ENCODE data around the gene IFT20. TPM values are rescaled to one million over a fixed set of nuclear protein-coding genes. Genes with fewer than 3 reads are reported as not detected.
"Not testable (repeated sequence)": the region's sequence is repeated elsewhere in the genome, so short reads cannot be mapped to it uniquely, and the experiment has no call there.

IFT20 gene
- total RNA-seq, 1 donor from 2014 or later: 12.5 TPM

DNA sequence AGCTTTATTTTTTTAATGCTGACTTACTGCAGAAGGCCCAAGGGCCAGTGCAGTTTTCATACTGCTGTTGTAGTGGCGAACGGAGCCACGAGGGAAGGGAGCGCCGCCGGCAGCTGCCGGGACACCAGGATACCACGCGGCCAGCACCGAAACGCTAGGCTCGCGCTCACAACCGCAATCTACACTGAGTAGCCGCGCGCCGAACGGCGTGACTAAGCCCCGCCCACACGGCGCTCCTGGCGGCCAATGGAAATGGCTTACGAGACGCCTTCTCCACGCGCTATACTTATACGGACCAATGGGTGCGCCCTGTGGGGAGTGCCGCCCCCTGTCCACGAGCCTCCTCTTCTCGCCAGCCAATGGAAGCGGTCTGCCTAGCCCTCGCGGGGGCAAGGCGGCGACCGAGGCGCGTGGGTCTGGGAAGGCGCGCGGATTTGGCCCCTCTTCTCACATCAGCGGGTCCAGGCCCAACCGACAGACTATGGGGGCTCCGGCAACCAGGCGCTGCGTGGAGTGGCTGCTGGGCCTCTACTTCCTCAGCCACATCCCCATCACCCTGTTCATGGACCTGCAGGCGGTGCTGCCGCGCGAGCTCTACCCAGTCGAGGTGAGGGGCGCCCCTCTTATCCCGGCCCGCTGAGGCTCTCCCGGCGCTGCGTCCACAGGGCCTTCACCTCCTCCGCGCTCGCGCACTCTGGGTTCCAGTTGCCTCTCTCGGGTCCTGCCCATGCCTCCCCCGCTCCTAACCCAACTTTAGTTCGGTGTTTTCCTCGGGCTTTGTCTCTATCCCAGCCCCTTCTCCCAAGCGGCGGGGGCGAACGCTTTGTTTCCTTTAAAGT is 16.3 kb downstream of the IFT20 start, which contains the start of gene TMEM97:
TMEM97 (plus strand) TSS at position 442 of the 839 bp plus-strand sequence; CDS start at position 482, 40 bp downstream.
- DNase-seq: peak; percentile 98
- ATAC-seq: peak; percentile 100
- intact Hi-C loops (cut with micrococcal nuclease): no loop called here

DNA sequence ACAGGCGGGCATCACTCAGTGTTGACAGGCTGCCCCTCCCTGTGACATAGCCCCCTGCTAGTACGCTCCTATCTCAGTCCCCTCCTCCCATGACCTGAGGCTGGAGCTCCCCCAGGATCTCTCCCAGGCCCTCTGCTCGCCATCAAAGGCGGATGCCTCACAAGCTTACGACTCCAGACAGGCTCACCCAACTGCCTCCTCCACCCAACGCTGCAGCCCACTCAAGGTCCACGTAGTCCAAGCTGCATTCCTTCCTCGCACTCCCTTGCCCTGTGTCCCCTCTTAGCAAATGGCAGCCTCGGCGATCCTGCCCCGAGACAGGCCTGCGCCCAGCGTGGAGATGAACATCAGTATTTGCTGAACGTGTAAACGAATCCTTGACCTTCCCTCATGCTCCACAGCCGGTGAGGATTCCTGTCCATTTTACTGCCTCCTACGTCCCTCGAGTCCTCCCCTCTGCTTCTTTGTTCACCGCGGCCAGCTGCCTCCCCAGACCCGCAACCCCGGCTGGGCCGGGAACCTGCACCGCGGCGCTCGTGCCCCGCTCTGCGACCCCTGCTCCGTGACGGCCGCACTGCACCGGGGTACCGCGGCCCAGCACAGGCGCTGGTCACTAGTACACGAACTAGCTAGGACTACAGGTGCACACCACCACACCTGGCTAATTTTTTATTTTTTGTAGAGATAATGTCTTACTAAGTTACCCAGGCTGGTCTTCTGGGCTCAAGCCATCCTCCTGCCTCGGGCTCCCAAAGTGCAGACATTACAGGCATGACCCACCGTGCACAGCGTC is 17.1 kb downstream of the IFT20 start:
- intact Hi-C loops (cut with micrococcal nuclease): no loop called here
- DNase-seq: no peak
- peak; percentile 3 for ATAC-seq

DNA sequence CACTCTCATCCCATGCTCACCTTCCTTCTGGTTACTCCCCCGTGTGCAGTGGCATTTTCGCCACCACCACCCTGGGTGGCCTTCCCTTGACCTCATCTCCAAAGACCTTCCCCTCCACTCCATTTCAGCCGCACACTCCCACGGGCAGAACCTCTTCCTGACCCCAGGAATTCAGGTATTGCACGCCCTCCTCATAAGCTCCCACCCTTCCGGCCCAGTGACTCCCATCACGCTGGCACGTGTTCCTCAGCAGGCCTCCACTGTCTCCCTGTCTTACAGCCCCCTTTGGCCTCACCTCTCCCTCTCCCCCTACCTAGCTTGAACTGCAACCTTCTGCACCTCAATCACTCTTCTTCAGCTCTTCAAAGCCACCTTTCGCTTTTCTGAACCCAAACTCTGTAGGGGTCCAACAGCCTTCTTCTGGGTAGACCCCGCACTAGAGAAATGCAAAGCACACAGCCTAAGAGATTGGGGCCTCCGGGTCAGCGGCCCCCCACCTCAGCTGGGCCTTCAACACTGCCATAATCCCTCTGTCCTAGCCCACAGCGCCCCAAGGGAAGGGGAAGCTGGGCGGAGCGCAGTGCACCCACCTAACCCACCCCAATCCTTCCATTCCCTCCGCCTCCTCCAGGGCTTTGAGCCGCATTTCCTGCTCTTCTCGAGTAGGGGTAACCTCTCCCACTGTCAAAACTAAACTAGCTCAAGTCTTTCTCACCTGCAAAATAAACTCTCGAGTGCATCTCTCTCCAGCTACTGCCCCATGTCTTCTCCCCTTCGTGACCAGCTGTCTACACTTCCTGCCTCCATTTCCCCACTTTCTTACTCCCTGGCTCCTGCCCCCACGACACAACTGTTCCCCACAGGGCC is 17.9 kb downstream of the IFT20 start:
- ATAC-seq (no peak), DNase-seq (no peak)
- intact Hi-C loops (cut with micrococcal nuclease): no loop called here

DNA sequence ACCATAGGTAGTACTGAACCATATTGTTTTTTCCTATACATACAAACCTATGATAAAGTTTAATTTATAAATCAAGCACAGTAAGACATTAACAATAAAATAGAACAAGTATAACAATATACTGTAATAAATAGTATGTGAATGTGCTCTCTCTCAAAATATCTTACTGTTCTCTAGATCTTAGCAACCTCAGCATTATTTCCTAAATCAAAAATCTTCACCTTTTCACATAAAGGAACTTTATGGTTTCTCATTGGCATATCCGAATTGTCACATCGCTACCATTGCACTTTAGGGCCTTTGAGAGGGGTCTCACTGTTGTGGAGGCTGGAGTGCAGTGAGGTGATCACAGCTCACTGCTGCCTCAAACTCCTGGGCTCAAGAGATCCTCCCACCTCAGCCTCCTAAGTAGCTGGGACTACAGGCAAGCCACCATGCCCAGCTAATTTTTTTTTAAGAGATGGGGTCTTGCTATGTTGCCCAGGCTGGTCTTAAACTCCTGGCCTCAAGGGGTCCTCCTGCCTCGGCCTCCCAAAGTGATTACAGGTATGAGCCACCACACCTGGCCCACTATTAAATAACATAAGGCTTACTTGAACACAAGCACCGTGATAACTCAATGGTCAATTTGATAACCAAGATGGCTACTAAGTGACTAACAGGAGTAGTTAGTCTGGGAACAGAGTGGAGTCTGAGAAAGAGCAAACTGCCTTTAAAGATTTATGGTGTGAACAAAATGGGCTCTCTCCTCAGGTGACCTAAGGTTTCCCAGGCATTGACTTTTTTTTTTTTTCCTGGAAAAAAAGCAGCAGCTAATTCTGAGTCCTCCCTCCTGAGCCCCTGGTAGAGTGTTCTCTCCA is 19.2 kb downstream of the IFT20 start:
- ATAC-seq (no peak), DNase-seq (no peak)
- intact Hi-C loops (cut with micrococcal nuclease): no loop called here

DNA sequence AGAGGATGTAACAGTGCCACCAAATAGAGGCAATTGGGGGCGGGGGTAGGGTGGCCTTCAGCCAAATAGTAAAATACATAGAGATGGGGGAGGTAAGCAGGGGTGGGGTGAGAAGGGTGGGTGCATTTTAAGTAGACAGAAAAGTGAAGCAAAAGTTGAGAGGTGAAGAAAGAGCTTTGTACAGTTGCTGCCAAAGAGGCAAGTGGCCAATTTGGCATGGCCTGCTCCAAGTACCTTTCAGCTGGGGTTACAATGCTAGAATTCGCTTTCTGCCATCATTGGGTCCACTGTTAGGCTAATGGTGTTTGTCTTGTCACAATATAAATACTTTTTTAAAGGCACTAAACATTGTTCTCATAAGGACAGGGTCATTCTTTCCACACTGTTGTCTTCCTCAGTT is 21.4 kb downstream of the IFT20 start:
- intact Hi-C loops (cut with micrococcal nuclease): no loop called here
- DNase-seq (no peak), ATAC-seq (no peak)

DNA sequence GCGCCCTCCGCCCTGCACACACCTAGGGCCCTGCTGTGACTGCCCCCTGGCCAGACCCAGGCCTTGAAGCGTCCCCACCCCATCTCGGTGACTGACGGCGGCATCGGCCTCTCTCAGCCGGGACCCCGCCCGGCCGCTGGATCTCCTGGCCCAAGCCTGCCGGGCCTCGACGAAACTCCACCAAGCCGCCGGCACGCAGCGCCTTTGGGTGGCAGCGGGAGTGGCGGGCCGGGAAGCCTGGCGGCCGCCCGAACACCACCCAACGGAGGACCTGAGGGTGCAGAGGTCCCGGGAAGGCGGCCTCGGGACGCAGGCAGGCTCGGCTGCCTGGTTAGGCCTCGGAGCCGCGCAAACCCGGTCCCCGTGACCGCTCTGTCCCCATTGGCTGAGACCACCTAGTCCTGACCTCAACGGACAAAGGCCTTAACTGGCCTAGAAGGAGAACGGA is 28.3 kb downstream of the IFT20 start:
- ATAC-seq: no peak
- DNase-seq: no peak

DNA sequence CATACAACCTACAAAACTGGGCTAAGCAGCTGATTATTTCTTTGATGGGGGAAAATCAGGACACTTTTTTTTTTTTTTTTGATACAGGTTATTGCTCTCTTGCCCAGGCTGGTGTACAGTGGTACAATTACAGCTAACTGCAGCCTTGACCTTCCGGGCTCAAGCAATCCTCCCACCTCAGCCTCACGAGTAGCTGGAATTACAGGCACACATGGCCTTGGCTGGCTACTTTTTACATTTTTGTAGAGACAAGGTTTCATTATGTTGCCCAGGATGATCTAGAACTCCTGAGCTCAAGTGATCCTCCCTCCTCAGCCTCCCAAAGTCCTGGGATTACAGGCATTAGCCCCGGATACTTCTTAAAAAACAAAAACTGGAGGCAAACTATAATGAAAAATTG is 36.8 kb downstream of the IFT20 start:
- ATAC-seq: no peak
- intact Hi-C loops (cut with micrococcal nuclease): no loop called here
- DNase-seq: no peak

More for the DNA sequence above, 28.3 kb downstream of the IFT20 start:
- intact Hi-C loops (cut with micrococcal nuclease): no loop called here

DNA sequence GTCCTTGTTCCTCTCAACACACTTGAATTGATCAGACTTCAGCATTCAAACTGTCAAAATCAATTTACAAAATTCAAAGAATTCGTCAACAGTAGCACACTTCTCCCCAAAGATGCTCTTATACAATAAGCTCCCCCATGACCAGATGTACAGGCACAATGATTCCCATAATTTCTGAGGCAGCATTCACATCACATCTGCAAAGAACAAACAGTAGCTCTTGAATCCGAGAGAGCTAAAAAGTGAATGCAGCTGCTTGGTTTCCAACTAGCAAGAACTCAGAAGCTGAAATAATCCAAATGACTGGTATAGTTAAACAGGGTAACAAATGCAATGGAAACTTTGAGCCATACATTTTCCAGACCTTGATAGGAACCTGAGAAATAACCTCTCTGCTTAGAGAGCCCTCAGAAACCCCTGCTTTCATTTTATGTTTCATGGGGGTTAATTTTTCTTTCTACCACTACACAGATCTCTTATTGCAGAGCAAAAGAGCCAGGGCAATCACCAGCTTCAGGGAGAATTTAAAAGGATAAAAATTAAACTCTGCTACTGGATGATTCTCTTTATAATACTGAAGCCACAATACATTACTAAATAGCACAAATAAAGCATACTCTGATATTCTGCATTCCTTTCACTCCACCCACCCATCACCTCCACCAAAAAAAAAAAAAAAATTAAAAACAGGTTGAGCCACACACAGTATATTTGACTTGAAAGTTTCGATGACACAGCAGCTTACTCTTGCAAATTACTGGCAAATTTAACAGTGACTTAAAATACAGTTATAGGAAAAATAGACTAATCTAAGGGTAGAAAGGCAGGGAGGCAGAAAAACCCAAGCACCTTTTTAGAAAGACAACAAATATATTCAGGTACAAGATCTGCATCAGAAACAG is 39.3 kb downstream of the IFT20 start:
- intact Hi-C loops (cut with micrococcal nuclease): no loop called here
- DNase-seq (no peak), ATAC-seq (no peak)

DNA sequence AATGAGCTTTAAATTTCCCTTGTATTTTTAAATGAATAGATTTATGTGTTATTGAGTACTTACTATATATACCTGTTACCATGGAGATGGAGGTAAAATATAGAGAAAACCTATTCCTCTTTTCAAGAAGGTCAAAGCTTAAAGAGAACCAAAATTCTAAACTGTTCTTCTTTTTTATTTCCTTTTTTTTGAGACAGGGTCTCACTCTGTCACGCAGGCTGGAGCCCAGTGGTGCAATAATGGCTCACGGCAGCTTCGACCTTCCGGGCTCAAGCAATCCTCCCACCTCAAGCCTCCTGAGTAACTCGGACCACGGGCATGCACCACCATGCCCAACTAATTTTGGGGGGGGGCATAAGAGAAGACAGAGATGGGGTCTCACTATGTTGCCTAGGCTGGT is 41.3 kb downstream of the IFT20 start:
- intact Hi-C loops (cut with micrococcal nuclease): no loop called here
- no peak for DNase-seq
- ATAC-seq: no peak

DNA sequence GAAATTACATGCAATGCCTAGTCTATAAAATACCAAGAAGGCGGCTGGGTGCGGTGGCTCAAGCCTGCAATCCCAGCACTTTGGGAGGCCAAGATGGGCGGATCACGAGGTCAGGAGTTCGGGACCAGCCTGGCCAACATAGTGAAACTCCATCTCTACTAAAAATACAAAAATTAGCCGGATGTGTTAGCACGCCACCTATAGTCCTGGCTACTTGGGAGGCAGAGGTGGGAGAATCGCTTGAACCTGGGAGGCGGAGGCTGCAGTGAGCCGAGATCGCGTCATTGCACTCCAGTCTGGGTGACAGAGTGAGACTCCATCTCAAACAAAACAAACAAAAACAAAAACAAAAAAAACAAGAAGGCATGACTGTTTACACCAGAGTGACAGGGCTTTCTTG is 42.4 kb downstream of the IFT20 start:
- ATAC-seq; DNase-seq; intact Hi-C loops (cut with micrococcal nuclease): not testable (repeated sequence)

DNA sequence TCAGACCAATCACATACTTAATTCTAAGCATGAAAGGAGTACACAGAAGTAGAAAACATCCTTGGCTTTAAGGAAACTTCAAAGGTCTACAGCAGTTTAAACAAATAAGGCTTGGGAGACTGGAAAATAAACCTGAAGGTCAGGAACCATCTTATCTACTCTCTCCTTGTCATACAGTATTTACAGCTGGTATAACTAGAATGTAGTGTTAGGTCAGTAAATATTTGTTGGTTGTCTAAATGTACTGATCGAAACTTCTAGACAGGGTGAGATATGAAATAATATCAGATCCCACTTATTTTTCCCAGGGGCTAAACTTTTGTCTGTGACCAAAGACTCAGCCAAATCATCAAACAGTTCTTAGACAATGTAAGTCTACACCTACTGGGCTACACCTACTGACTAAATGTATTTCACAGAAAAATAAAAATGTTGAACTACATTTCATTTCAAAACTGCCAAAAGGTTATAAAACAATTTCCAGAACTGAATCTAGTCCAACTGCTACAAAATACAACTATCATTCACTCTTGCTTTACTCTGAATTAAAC is 43.4 kb downstream of the IFT20 start:
- intact Hi-C loops (cut with micrococcal nuclease): no loop called here

DNA sequence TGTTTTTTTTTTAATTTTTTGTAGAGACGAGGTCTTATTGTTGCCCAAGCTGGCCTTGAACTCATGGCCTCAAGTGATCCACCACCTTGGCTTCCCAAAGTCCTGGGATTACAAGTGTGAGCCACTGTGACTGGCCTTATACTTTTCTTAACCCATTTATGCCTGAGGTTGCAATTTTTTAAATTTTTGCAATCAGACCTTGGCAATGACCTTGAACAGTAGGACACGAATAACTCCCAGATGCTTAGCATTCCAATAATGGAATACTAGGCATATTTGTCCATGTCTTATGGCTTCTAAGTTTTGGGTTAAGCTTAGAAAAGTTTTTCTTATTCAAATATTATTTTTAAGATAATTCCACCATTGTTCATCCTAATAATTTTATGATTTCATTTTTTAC is 44.6 kb downstream of the IFT20 start:
- no peak for ATAC-seq
- intact Hi-C loops (cut with micrococcal nuclease): no loop called here

More for the DNA sequence above, 43.4 kb downstream of the IFT20 start:
- DNase-seq (no peak), ATAC-seq (no peak)

DNA sequence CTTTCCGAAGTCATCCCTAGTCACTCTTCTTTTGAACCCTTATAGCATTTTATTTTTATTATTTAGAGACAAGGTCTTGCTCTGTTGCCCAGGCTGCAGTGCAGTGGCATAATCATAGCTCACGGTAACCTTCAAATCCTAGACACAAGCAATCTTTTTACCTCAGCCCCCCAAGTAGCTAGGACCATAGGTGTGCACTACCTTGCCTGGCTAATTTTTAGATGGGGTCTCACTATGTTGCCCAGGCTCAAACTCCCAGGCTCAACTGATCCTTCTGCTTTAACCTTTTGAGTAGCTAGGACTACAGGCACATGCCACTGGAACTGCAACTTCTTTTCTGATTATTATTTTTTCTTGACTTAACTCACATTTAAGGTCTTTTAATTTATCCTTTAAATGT is 49.3 kb downstream of the IFT20 start:
- intact Hi-C loops (cut with micrococcal nuclease): no loop called here
- DNase-seq (no peak), ATAC-seq (no peak)

More for the DNA sequence above, 44.6 kb downstream of the IFT20 start:
- no peak for DNase-seq

DNA sequence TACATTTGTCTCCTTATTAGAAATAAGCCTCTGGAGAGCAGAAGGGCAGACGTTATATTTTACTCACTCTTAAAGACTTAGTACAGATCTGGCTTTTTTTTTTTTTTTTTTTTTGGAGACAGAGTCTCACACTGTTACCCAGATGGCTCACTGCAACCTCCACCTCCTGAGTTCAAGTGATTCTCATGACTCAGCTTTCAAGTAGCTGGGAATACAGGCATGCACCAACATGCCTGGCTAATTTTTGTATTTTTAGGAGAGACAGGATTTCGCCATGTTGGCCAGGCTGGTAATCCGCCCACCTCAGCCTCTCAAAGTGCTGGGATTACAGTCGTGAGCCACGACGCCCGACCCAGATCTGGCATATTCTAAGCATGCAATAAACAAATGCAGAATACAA is 52.7 kb downstream of the IFT20 start:
- DNase-seq: no peak
- no peak for ATAC-seq
- intact Hi-C loops (cut with micrococcal nuclease): no loop called here

DNA sequence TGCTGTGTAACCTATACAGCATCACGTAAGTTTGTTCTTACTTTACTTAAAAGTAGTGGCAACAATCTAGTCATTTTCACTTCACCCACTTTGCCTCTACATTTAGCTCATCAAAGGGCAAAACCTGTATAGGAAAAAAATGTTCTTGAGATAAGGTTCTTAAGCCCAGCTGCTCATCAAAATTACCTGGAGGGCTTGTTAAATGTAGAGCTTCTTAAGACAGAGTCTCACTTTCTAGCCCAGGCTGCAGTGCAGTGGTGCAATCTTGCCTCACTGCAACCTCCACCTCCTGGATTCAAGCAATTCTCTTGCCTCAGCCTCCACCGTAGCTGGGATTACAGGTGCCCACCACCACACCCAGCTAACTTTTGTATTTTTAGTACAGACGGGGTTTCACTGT is 54.4 kb downstream of the IFT20 start:
- ATAC-seq (no peak), DNase-seq (no peak)
- intact Hi-C loops (cut with micrococcal nuclease): no loop called here

DNA sequence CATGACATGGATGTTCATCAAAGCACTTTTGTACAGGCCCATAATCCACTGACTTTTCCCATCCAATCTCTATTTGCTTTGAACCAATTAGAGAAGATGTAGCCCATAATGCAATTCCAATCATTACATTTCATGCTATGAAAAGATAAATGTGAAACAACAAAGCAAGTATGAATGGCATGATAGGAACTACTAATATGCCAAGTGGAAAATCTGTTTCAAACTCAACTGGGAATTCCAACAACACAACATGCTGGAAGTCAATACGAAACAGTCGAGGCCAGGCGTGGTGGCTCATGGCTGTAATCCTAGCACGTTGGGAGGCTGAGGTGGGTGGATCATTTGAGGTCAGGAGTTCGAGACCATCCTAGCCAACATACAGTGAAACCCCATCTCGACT is 55.9 kb downstream of the IFT20 start:
- ATAC-seq (no peak), DNase-seq (no peak)
- intact Hi-C loops (cut with micrococcal nuclease): no loop called here

All from left ventricle myocardium superior (tissue), 1 donor.